ENCODE data around the gene CERS3.

Gene CERS3

GRCh38 chr15:100500226-100500990 is 28.3 kb downstream of the CERS3 start:
- Histone ChIP-seq H4K20me1 (ENCODE audit: insufficient read depth, low read length, poor library complexity, severe bottlenecking) (no peaks in the 10 kb centered on the region), H3F3A (ENCODE audit: low read depth) (no peaks in the 10 kb centered on the region), H3K9ac (ENCODE audit: low read depth, low read length, poor library complexity, severe bottlenecking) (no peak overlapping the region), H3K79me2 (ENCODE audit: insufficient read depth, low read length) (no peaks in the 10 kb centered on the region), H3K4me3 (ENCODE audit: low read length, poor library complexity, severe bottlenecking) (no peak overlapping the region), H3K9me2 (replicated peaks; ENCODE audit: low read depth, low read length) (no peaks in the 10 kb centered on the region), H3K36me3 (ENCODE audit: insufficient read depth, low read length) (no peaks in the 10 kb centered on the region), H3K4me1 (ENCODE audit: insufficient read depth, low read length, poor library complexity, severe bottlenecking) (no peaks in the 10 kb centered on the region), H3K27me3 (ENCODE audit: insufficient read depth, low read length, poor library complexity, severe bottlenecking) (no peaks in the 10 kb centered on the region), H2AFZ (ENCODE audit: low read length) (no peak overlapping the region), H3K4me2 (ENCODE audit: low read depth, low read length, poor library complexity, severe bottlenecking) (no peak overlapping the region), H3K9me3 (ENCODE audit: insufficient read depth, low read depth, low read length) (no peaks in the 10 kb centered on the region)
- TF ChIP-seq EZH2phosphoT487 (IDR thresholded peaks at IDR 0.05; ENCODE audit: borderline replicate concordance): no peak
- TF ChIP-seq, protein P1, sequence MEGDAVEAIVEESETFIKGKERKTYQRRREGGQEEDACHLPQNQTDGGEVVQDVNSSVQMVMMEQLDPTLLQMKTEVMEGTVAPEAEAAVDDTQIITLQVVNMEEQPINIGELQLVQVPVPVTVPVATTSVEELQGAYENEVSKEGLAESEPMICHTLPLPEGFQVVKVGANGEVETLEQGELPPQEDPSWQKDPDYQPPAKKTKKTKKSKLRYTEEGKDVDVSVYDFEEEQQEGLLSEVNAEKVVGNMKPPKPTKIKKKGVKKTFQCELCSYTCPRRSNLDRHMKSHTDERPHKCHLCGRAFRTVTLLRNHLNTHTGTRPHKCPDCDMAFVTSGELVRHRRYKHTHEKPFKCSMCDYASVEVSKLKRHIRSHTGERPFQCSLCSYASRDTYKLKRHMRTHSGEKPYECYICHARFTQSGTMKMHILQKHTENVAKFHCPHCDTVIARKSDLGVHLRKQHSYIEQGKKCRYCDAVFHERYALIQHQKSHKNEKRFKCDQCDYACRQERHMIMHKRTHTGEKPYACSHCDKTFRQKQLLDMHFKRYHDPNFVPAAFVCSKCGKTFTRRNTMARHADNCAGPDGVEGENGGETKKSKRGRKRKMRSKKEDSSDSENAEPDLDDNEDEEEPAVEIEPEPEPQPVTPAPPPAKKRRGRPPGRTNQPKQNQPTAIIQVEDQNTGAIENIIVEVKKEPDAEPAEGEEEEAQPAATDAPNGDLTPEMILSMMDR (conservative IDR thresholded peaks at IDR 0.05; ENCODE audit: low read length): no peak

DNA sequence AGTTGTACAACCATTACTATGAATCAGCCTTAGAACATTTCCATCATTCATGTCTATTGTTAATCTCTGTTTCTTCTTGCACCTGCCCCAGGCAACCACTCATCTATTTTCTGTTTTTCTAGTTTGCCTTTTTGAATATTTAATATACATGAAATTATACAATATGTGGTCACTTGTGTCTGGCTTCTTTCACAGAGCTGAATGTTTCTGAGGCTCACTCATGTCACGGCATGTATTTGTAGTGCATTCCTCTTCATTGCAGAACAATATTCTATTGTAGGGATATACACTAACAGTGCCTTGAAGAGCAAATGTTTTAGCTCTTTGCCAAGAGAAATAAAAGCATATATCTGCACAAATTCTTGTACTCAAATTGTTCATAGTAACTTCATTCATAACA is 32.9 kb downstream of the CERS3 start:
- no peaks in the 10 kb centered on the region for H3K27me3 ChIP-seq (ENCODE audit: insufficient read depth, low read length, poor library complexity, severe bottlenecking)
- no peak for TF ChIP-seq EZH2phosphoT487 (IDR thresholded peaks at IDR 0.05; ENCODE audit: borderline replicate concordance)
- TF ChIP-seq, protein P1 (conservative IDR thresholded peaks at IDR 0.05; ENCODE audit: low read length): no peak
- H3K9ac ChIP-seq (ENCODE audit: low read depth, low read length, poor library complexity, severe bottlenecking): no peak overlapping the region
- no peak overlapping the region for H2AFZ ChIP-seq (ENCODE audit: low read length)
- H3F3A ChIP-seq (ENCODE audit: low read depth): no peaks in the 10 kb centered on the region
- no peaks in the 10 kb centered on the region for H3K9me3 ChIP-seq (ENCODE audit: insufficient read depth, low read depth, low read length)
- no peaks in the 10 kb centered on the region for H3K9me2 ChIP-seq (replicated peaks; ENCODE audit: low read depth, low read length)
- H3K4me3 ChIP-seq (ENCODE audit: low read length, poor library complexity, severe bottlenecking): no peak overlapping the region
- H3K4me2 ChIP-seq (ENCODE audit: low read depth, low read length, poor library complexity, severe bottlenecking): no peak overlapping the region
- no peaks in the 10 kb centered on the region for H3K4me1 ChIP-seq (ENCODE audit: insufficient read depth, low read length, poor library complexity, severe bottlenecking)
- no peaks in the 10 kb centered on the region for H3K36me3 ChIP-seq (ENCODE audit: insufficient read depth, low read length)
- no peaks in the 10 kb centered on the region for H3K79me2 ChIP-seq (ENCODE audit: insufficient read depth, low read length)
- no peaks in the 10 kb centered on the region for H4K20me1 ChIP-seq (ENCODE audit: insufficient read depth, low read length, poor library complexity, severe bottlenecking)

DNA sequence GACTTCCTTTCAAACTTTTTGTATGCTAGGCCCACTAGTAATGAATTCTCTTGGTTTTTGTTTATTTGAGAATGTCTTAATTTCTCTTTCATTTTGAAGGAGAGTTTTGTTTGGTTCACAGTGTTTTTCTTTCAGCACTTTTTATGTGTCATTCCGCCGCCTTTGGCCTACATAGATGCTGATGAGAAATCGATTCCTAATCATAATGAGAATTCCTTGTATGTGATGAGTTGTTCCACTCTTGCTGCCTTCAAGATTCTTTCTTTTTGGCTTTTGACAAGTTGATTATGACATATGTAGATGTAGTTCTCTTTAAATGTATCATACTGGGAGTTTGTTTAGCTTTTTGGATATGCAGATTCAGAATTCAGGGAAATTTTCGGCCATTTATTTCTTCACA is 35.5 kb downstream of the CERS3 start:
- Histone ChIP-seq H3K9me2 (replicated peaks; ENCODE audit: low read depth, low read length) (no peaks in the 10 kb centered on the region), H3F3A (ENCODE audit: low read depth) (no peaks in the 10 kb centered on the region), H3K4me3 (ENCODE audit: low read length, poor library complexity, severe bottlenecking) (no peak overlapping the region), H3K9ac (ENCODE audit: low read depth, low read length, poor library complexity, severe bottlenecking) (no peak overlapping the region), H3K27me3 (ENCODE audit: insufficient read depth, low read length, poor library complexity, severe bottlenecking) (peaks cover 4% of the 10 kb centered on the region), H4K20me1 (ENCODE audit: insufficient read depth, low read length, poor library complexity, severe bottlenecking) (no peaks in the 10 kb centered on the region), H3K4me1 (ENCODE audit: insufficient read depth, low read length, poor library complexity, severe bottlenecking) (no peaks in the 10 kb centered on the region), H3K79me2 (ENCODE audit: insufficient read depth, low read length) (no peaks in the 10 kb centered on the region), H3K4me2 (ENCODE audit: low read depth, low read length, poor library complexity, severe bottlenecking) (no peak overlapping the region), H2AFZ (ENCODE audit: low read length) (no peak overlapping the region), H3K9me3 (ENCODE audit: insufficient read depth, low read depth, low read length) (no peaks in the 10 kb centered on the region), H3K36me3 (ENCODE audit: insufficient read depth, low read length) (no peaks in the 10 kb centered on the region)
- TF ChIP-seq, protein P1 (conservative IDR thresholded peaks at IDR 0.05; ENCODE audit: low read length): no peak
- no peak for TF ChIP-seq EZH2phosphoT487 (IDR thresholded peaks at IDR 0.05; ENCODE audit: borderline replicate concordance)
